Smooth muscle cell (in vitro differentiated cells): ENCODE data around the gene HELZ2. TPM values are rescaled to one million over a fixed set of nuclear protein-coding genes. Genes with fewer than 3 reads are reported as not detected.

Experiments used
- DNase-seq: peaks from one replicate; lab custom pipeline; 2025; ENCODE audit not compliant: unreplicated experiment; lab: John Stamatoyannopoulos, UW
- H2AFZ ChIP-seq: fragments of 200-600 bp; sonication (generic); 2 replicates; pipeline ENCODE4 v1.6.0; 2016; ENCODE audit warnings: antibody characterized with exemption, low read depth, mild to moderate bottlenecking
- H3F3A ChIP-seq: fragments of 200-600 bp; sonication (generic); 2 replicates; pipeline ENCODE4 v1.6.0; 2017; ENCODE audit warnings: antibody characterized with exemption, low read depth
- H3K27ac ChIP-seq: fragments of 200-600 bp; sonication (generic); 2 replicates; pipeline ENCODE4 v1.5.1; 2016; ENCODE audit warnings: low read depth, mild to moderate bottlenecking
- H3K27me3 ChIP-seq: fragments of 200-600 bp; sonication (generic); 2 replicates; pipeline ENCODE4 v1.6.1; 2016; ENCODE audit warnings: low read depth, mild to moderate bottlenecking
- H3K36me3 ChIP-seq: fragments of 200-600 bp; sonication (generic); 2 replicates; pipeline ENCODE4 v1.5.1; 2016; ENCODE audit warnings: low read depth
- H3K4me1 ChIP-seq: fragments of 200-600 bp; sonication (generic); 2 replicates; pipeline ENCODE4 v1.5.1; 2016; ENCODE audit warnings: low read depth
- H3K4me2 ChIP-seq: fragments of 200-600 bp; sonication (generic); 2 replicates; pipeline ENCODE4 v1.6.0; 2016; ENCODE audit warnings: mild to moderate bottlenecking
- H3K4me3 ChIP-seq: fragments of 200-600 bp; sonication (generic); 2 replicates; pipeline ENCODE4 v1.5.1; 2016; ENCODE audit warnings: mild to moderate bottlenecking
- H3K79me2 ChIP-seq: fragments of 200-600 bp; sonication (generic); 2 replicates; pipeline ENCODE4 v1.6.0; 2016; ENCODE audit warnings: low read depth, mild to moderate bottlenecking
- H3K9ac ChIP-seq: fragments of 200-600 bp; sonication (generic); 2 replicates; pipeline ENCODE4 v1.6.0; 2016; ENCODE audit warnings: low read depth
- H3K9me3 ChIP-seq: fragments of 200-600 bp; sonication (generic); replicated peaks from 2 replicates; pipeline ENCODE4 v1.5.1; 2016; ENCODE audit warnings: low read depth
- H4K20me1 ChIP-seq: fragments of 200-600 bp; sonication (generic); 2 replicates; pipeline ENCODE4 v1.6.0; 2016; ENCODE audit warnings: low read depth
- CTCF ChIP-seq: fragments of 200-600 bp; sonication (generic); IDR thresholded peaks from 2 replicates; pipeline ENCODE4 v1.5.1; 2017; ENCODE audit warnings: borderline replicate concordance, mild to moderate bottlenecking, antibody characterized with exemption; ENCODE audit not compliant: insufficient read depth, poor library complexity, severe bottlenecking
- WGBS: methylation state at CpG from one replicate; pipeline ENCODE4 v1.1.7; 2016; ENCODE audit warnings: low lambda C conversion rate; 5-methylcytosine and 5-hydroxymethylcytosine counted together
- polyA plus RNA-seq: library from polyadenylated mRNA; unstranded; fragments of >200 nt; fragmentation: Nextera tagmentation; extraction: Ambion mirVana; gene quantifications from 2 replicates; pipeline ENCODE4 v1.2.1, GENCODE V29; 2016
- total RNA-seq: library from RNA; depleted of rRNA; stranded (reverse); fragments of >200 nt; gene quantifications from 2 replicates; pipeline ENCODE4 v1.2.3, GENCODE V29; 2014

Gene HELZ2
- total and polyA plus RNA-seq, 2 experiments from 2014 or later, result 3.0 to 13.8 TPM

- Histone ChIP-seq H2AFZ (no peak overlapping the region), H3K4me3 (no peak overlapping the region), H3K27ac (no peak overlapping the region), H3K27me3 (no peaks in the 10 kb centered on the region), H3K4me2 (no peak overlapping the region), H3K4me1 (no peaks in the 10 kb centered on the region), H3K36me3 (no peaks in the 10 kb centered on the region), H4K20me1 (no peaks in the 10 kb centered on the region), H3K9ac (no peak overlapping the region), H3K9me3 (no peaks in the 10 kb centered on the region), H3K79me2 (no peaks in the 10 kb centered on the region), H3F3A (no peaks in the 10 kb centered on the region)
- no peak for TF ChIP-seq CTCF
- 97% methylated on average over 61 of the region's 61 CpGs for WGBS
- DNase-seq, result no peak
Observed at GRCh38 chr20:63565021-63565698, 8.9 kb downstream of the HELZ2 start.

GRCh38 chr20:63564036-63564810 lies 9.8 kb downstream of the HELZ2 start:
- no peaks in the 10 kb centered on the region for H3K4me1 ChIP-seq
- no peak overlapping the region for H3K27ac ChIP-seq
- no peaks in the 10 kb centered on the region for H3K27me3 ChIP-seq
- DNase-seq, result no peak
- H3K9ac ChIP-seq, result no peak overlapping the region
- H3K4me2 ChIP-seq, result no peak overlapping the region
- no peaks in the 10 kb centered on the region for H3K36me3 ChIP-seq
- H3K4me3 ChIP-seq, result no peak overlapping the region
- H3K9me3 ChIP-seq, result no peaks in the 10 kb centered on the region
- H3F3A ChIP-seq, result no peaks in the 10 kb centered on the region
- no peak for TF ChIP-seq CTCF
- H4K20me1 ChIP-seq, result no peaks in the 10 kb centered on the region
- WGBS, result 98% methylated on average over 56 of the region's 62 CpGs
- no peak overlapping the region for H2AFZ ChIP-seq
- no peaks in the 10 kb centered on the region for H3K79me2 ChIP-seq

GRCh38 chr20:63563225-63563935 lies 10.7 kb downstream of the HELZ2 start:
- no peaks in the 10 kb centered on the region for H3K79me2 ChIP-seq
- no peaks in the 10 kb centered on the region for H3K36me3 ChIP-seq
- no peak for TF ChIP-seq CTCF
- no peaks in the 10 kb centered on the region for H3K4me1 ChIP-seq
- no peaks in the 10 kb centered on the region for H3F3A ChIP-seq
- no peak overlapping the region for H3K27ac ChIP-seq
- H3K4me2 ChIP-seq, result no peak overlapping the region
- no peaks in the 10 kb centered on the region for H4K20me1 ChIP-seq
- WGBS, result 98% methylated on average over 55 of the region's 55 CpGs
- DNase-seq, result no peak
- no peak overlapping the region for H3K9ac ChIP-seq
- no peaks in the 10 kb centered on the region for H3K9me3 ChIP-seq
- no peak overlapping the region for H2AFZ ChIP-seq
- H3K4me3 ChIP-seq, result no peak overlapping the region
- H3K27me3 ChIP-seq, result no peaks in the 10 kb centered on the region
